Natural killer cell (primary cell): ENCODE measurements around the gene SLC17A9. TPM values are rescaled to one million over a fixed set of nuclear protein-coding genes. Genes with fewer than 3 reads are reported as not detected.

Experiments used
- ATAC-seq, 3 donors: fragments of 150-1000 bp in 2 of 3; fragments of 200-7000 bp in 1 of 3; cut with Tn5 transposase; 1 replicate in 1 of 3; 2 replicates in 2 of 3; pipeline ENCODE4 v1.10.0; 2021; ENCODE audit warnings: mild to moderate bottlenecking in 2 of 3, moderate library complexity in 2 of 3
- DNase-seq, 2 donors: peaks; one replicate each; pipeline versions ENCODE4 v3.0.0 to v3.0.0-alpha.2; 2013 to 2021; ENCODE audit warnings: mixed read lengths in 1 of 2
- H3K27ac ChIP-seq: one replicate; pipeline ENCODE4 v1.5.1; 2013; ENCODE audit warnings: mild to moderate bottlenecking, low read length
- H3K27me3 ChIP-seq: one replicate; pipeline ENCODE4 v1.6.1; 2013; ENCODE audit warnings: low read length; ENCODE audit not compliant: control insufficient read depth, insufficient read depth
- H3K36me3 ChIP-seq: one replicate; pipeline ENCODE4 v1.6.1; 2013; ENCODE audit warnings: low read length; ENCODE audit not compliant: control insufficient read depth, insufficient read depth
- H3K4me1 ChIP-seq: one replicate; pipeline ENCODE4 v1.6.1; 2013; ENCODE audit warnings: low read length; ENCODE audit not compliant: control insufficient read depth, insufficient read depth
- H3K4me3 ChIP-seq: one replicate; pipeline ENCODE4 v1.5.1; 2013; ENCODE audit warnings: low read length
- H3K9me3 ChIP-seq: one replicate; pipeline ENCODE4 v1.6.1; 2013; ENCODE audit warnings: low read length; ENCODE audit not compliant: control insufficient read depth, insufficient read depth
- H3K27ac Mint-ChIP-seq, 2 donors: one replicate each; pipeline ENCODE4 v1.8.0; 2022; ENCODE audit warnings: mild to moderate bottlenecking in 2 of 2, mixed read lengths in 2 of 2, moderate library complexity in 1 of 2
- H3K27me3 Mint-ChIP-seq, 2 donors: one replicate each; pipeline ENCODE4 v1.8.0; 2022; ENCODE audit warnings: low read depth in 2 of 2, mixed read lengths in 2 of 2
- H3K36me3 Mint-ChIP-seq: one replicate; pipeline ENCODE4 v1.8.0; 2022; ENCODE audit warnings: mixed read lengths
- H3K4me1 Mint-ChIP-seq, 2 donors: one replicate each; pipeline ENCODE4 v1.8.0; 2022; ENCODE audit warnings: mixed read lengths in 2 of 2
- H3K4me3 Mint-ChIP-seq: one replicate; pipeline ENCODE4 v1.8.0; 2022; ENCODE audit warnings: mild to moderate bottlenecking, moderate library complexity, mixed read lengths
- H3K9me3 Mint-ChIP-seq, 2 donors: one replicate each; pipeline ENCODE4 v1.8.0; 2022; ENCODE audit warnings: mixed read lengths in 2 of 2
- whole genome bisulfite sequencing: methylation state at CpG from one replicate; pipeline ENCODE4 v1.1.7; 2013; ENCODE audit warnings: missing lambda C conversion rate; ENCODE audit not compliant: insufficient coverage; 5-methylcytosine and 5-hydroxymethylcytosine counted together
- intact Hi-C: fragments of 100-400 bp; cut with micrococcal nuclease; formaldehyde crosslinking; loops from one replicate; pipeline ENCODE4 v1.14.2; 2022
- total RNA-seq, 4 donors: library from RNA; stranded (reverse); fragments of 120-200 nt in 1 of 4; gene quantifications; one replicate each; pipeline versions ENCODE4 v1.2.3 to v1.2.4, GENCODE V29; 2013 to 2022
- TF ChIP-seq, protein P1 (sequence below): fragments of 200-600 bp; IDR thresholded peaks from one replicate; pipeline ENCODE4 v1.8.0; 2022; ENCODE audit warnings: antibody characterized with exemption

Gene SLC17A9
- total RNA-seq, 3 donors from 2014 or later (not counting 1 experiment from before 2014, with no cell fraction given) = 22.3 to 24.0 (median 23.8) TPM

DNA sequence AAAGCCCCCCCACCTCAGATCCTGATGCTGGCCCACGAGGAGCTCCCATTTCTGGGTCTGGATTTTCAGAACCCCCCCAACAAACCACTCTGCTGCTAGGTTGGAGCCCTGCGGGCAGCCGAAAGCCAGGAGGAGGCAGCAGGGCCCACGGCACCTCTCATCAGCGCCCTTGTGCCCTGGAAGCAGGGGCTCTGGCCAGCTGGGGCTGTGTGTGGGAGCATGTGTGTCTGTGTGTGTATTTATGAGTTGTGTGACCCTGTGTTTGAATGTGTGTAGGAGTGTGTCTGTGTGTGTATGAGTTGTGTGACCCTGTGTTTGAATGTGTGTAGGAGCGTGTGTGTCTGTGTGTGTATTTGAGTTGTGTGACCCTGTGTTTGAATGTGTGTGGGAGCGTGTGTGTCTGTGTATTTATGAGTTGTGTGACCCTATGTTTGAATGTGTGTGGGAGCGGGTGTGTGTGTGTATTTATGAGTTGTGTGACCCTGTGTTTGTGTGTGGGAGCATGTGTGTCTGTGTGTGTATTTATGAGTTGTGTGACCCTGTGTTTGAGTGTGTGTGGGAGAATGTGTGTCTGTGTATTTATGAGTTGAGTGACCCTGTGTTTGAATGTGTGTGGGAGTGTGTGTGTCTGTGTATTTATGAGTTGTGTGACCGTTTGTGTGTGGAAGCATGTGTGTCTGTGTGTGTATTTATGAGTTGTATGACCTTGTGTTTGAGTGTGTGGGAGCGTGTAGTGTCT, 18.9 kb downstream of the SLC17A9 start:
- H3K27ac Mint-ChIP-seq = peak overlapping the region in 1 of 2 donors; percentile 17

DNA sequence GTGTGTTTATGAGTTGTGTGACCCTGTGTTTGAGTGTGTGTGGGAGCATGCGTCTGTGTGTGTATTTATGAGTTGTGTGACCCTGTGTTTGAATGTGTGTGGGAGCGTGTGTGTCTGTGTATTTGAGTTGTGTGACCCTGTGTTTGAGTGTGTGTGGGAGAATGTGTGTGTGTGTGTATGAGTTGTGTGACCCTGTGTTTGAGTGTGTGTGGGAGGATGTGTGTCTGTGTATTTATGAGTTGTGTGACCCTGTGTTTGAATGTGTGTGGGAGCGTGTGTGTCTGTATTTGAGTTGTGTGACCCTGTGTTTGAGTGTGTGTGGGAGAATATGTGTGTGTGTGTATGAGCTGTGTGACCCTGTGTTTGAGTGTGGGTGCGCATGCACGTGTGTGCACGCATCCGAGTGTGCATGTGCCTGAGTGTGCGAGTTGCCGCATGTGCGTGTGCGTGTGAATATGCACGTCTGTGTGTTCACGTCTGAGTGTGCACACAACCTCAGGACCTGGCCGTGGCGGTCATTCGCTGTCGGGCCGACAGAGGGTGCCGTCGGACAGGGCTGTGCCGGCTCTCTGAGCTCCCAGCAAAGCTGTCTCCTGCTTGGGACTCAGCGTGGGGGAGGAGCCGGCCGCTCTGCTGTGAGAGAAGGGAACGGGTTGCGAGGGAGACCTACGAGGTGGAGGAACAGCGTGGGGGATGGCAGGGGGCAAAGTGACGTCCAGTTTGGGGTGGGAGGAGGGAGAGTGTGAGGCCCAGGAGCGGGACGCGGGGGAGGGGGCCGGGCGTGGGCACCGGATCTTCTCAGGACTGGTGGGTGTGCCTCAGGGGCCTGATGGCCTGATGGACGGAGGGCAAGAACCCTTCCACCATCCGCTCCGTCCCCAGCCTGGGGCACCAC, 19.7 kb downstream of the SLC17A9 start:
- Histone ChIP-seq H3K27ac (no peak overlapping the region), H3K4me3 (no peak overlapping the region), H3K4me1 (peaks cover 19% of the 10 kb centered on the region), H3K27me3 (peaks cover 43% of the 10 kb centered on the region), H3K9me3 (no peaks in the 10 kb centered on the region), H3K36me3 (no peaks in the 10 kb centered on the region)
- 3% methylated on average over 38 of the region's 38 CpGs for WGBS
- ATAC-seq (peak; percentile 88 to 99 (median 98)), DNase-seq (peak; percentile 81 to 90)
- intact Hi-C loops = loop anchor here (1.0 to 2.0 kb wide), 2 partner anchors 37 to 71 kb away; no protein-coding TSS in a partner anchor
- Mint-ChIP-seq H3K4me1 (peaks cover 10 to 19% of the 10 kb centered on the region in 2 donors), H3K36me3 (no peaks in the 10 kb centered on the region), H3K9me3 (no peaks in the 10 kb centered on the region), H3K27ac (peak overlapping the region in 1 of 2 donors; percentile 17), H3K4me3 (peak overlapping the region; percentile 56), H3K27me3 (peaks cover 24 to 38% of the 10 kb centered on the region in 2 donors)
- TF ChIP-seq, protein P1, sequence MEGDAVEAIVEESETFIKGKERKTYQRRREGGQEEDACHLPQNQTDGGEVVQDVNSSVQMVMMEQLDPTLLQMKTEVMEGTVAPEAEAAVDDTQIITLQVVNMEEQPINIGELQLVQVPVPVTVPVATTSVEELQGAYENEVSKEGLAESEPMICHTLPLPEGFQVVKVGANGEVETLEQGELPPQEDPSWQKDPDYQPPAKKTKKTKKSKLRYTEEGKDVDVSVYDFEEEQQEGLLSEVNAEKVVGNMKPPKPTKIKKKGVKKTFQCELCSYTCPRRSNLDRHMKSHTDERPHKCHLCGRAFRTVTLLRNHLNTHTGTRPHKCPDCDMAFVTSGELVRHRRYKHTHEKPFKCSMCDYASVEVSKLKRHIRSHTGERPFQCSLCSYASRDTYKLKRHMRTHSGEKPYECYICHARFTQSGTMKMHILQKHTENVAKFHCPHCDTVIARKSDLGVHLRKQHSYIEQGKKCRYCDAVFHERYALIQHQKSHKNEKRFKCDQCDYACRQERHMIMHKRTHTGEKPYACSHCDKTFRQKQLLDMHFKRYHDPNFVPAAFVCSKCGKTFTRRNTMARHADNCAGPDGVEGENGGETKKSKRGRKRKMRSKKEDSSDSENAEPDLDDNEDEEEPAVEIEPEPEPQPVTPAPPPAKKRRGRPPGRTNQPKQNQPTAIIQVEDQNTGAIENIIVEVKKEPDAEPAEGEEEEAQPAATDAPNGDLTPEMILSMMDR = peak; percentile 83

More for the DNA sequence above, 18.9 kb downstream of the SLC17A9 start:
- Mint-ChIP-seq H3K4me3 (peak overlapping the region; percentile 11), H3K9me3 (no peaks in the 10 kb centered on the region), H3K36me3 (no peaks in the 10 kb centered on the region), H3K27me3 (peaks cover 24 to 33% of the 10 kb centered on the region in 2 donors), H3K4me1 (peaks cover 10 to 19% of the 10 kb centered on the region in 2 donors)
- intact Hi-C loops = no loop called here
- WGBS = 81% methylated on average over 10 of the region's 10 CpGs
- H3K9me3 ChIP-seq = no peaks in the 10 kb centered on the region
- no peaks in the 10 kb centered on the region for H3K36me3 ChIP-seq
- H3K4me1 ChIP-seq = peaks cover 15% of the 10 kb centered on the region
- peaks cover 37% of the 10 kb centered on the region for H3K27me3 ChIP-seq
- no peak overlapping the region for H3K27ac ChIP-seq
- ATAC-seq = no peak
- TF ChIP-seq, protein P1 = no peak
- H3K4me3 ChIP-seq = no peak overlapping the region
- no peak for DNase-seq

DNA sequence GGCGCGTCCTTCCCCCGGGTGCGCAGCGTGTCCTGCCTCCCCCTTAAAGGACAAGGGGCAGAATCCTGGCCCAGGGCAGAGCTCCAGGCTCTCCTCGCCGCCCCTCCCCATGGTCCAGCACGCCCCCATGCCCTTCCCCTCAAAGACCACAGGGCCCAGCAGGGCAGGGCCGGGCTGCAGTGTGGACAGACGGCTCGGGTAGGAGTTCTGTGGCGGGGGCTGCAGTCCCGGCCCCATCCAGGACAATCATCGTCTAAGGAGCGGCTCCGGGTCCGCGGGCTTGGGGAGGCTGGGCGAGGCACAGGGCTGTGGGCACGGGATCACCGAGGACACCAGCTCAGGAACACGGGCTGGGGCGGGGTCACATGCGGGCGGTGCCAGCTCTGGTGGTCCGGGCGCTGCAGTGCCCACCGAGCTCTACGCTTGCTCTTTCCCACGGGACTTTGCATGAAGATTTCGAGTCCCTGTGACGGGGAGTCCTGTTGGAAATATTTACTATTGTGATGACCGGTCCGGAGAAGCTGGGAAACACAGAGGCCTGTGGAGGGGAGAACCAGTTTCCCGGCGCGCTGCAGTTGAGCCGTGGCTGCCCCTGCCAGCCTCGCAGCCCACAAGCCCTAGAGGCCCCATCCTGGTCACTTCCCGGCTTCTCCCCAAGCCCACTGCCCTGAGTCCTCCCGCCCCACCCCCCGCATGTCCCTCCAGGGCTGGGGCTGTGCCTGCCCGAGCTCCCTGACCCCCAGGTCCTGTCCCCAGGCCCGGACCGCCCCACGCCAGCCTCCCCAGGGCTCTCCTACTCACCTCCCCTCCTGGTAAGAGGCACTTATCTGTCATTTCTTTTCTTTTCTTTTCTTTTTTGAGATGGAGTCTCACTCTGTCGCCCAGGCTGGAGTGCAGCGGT, 20.6 kb downstream of the SLC17A9 start:
- TF ChIP-seq, protein P1 = no peak
- peaks cover 46% of the 10 kb centered on the region for H3K27me3 ChIP-seq
- Mint-ChIP-seq H3K4me1 (peaks cover 17 to 26% of the 10 kb centered on the region in 2 donors), H3K9me3 (no peaks in the 10 kb centered on the region), H3K36me3 (no peaks in the 10 kb centered on the region), H3K27ac (peak overlapping the region in 1 of 2 donors; percentile 17), H3K4me3 (no peak overlapping the region), H3K27me3 (peaks cover 27 to 43% of the 10 kb centered on the region in 2 donors)
- H3K9me3 ChIP-seq = no peaks in the 10 kb centered on the region
- DNase-seq = no peak
- H3K36me3 ChIP-seq = no peaks in the 10 kb centered on the region
- no peak overlapping the region for H3K27ac ChIP-seq
- 28% methylated on average over 48 of the region's 48 CpGs for WGBS
- H3K4me1 ChIP-seq = peaks cover 28% of the 10 kb centered on the region
- intact Hi-C loops = loop anchor here (1.0 to 2.0 kb wide), 2 partner anchors 36 to 72 kb away; no protein-coding TSS in a partner anchor
- no peak overlapping the region for H3K4me3 ChIP-seq
- no peak for ATAC-seq
